ENCODE data around the gene UVRAG. TPM values are rescaled to one million over a fixed set of nuclear protein-coding genes. Genes with fewer than 3 reads are reported as not detected.

Gene UVRAG
- total and polyA plus RNA-seq, 9 donors: 10.1 to 26.7 (median 19.2) TPM

DNA sequence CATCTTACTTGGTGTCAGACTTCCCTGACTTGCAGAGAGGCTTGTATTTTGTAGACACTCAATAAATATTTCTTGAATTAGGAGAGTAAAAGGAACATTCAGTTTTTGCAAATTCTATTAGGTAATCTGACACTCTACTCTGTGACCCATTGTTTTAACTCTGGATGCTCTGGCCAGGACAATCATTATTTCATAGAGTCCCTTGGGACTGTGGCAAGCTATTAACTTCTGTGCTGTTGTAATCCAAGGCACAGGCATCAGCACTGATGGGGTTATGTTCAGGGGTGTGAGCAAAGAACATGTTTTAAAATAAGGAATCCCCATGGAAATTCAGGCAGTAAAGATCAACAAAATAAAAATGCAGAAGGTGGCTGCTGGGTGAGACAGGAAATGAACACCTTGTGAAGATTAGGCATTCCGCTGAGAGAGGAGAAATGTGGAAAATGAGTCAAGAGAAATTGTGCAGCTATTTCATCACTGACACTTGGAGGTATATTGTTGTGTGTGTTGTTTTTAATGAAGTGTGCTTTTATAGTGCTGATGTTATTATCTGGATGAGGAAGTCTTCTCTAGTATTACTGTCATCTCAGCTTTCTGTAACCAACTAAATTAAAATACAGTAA, 216.1 kb downstream of the UVRAG start:
- DNase-seq: no peak
- Histone ChIP-seq H3K9me3 (no peaks in the 10 kb centered on the region), H3K4me1 (ENCODE audit: insufficient read depth) (no peaks in the 10 kb centered on the region), H3K4me3 (no peak overlapping the region), H3K36me3 (no peaks in the 10 kb centered on the region), H3K27ac (no peak overlapping the region), H3K27me3 (no peaks in the 10 kb centered on the region)
- WGBS, 3 donors: 95 to 98% (median 96%) methylated on average over 1 of the region's 1 CpG
- intact Hi-C loops (cut with DNase I): no loop called here
- TF ChIP-seq EP300 (IDR thresholded peaks at IDR 0.05) (no peak), POLR2A (IDR thresholded peaks at IDR 0.05) (no peak)
- TF ChIP-seq, protein P1, sequence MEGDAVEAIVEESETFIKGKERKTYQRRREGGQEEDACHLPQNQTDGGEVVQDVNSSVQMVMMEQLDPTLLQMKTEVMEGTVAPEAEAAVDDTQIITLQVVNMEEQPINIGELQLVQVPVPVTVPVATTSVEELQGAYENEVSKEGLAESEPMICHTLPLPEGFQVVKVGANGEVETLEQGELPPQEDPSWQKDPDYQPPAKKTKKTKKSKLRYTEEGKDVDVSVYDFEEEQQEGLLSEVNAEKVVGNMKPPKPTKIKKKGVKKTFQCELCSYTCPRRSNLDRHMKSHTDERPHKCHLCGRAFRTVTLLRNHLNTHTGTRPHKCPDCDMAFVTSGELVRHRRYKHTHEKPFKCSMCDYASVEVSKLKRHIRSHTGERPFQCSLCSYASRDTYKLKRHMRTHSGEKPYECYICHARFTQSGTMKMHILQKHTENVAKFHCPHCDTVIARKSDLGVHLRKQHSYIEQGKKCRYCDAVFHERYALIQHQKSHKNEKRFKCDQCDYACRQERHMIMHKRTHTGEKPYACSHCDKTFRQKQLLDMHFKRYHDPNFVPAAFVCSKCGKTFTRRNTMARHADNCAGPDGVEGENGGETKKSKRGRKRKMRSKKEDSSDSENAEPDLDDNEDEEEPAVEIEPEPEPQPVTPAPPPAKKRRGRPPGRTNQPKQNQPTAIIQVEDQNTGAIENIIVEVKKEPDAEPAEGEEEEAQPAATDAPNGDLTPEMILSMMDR (IDR thresholded peaks at IDR 0.05): no peak

DNA sequence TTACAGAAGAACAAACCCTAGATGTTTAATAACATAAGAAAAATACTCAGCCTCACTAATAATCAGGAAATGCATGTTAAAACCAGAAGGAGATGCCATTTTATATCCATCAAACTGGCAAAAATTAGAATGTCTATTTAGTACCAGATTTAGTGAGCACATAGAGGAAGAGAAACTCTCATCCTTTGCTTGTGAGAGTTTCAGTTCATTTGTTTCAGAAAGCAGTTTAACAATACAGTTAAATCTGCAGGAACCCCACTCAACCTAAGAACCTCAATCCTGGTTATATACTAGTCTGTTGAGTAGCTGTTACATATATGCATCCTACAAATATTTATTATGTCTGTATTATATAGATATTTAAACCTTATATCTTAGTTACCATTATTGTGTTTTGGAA, 218.7 kb downstream of the UVRAG start:
- DNase-seq: no peak
- Histone ChIP-seq H3K4me3 (no peak overlapping the region), H3K27ac (no peak overlapping the region), H3K4me1 (ENCODE audit: insufficient read depth) (no peaks in the 10 kb centered on the region), H3K36me3 (no peaks in the 10 kb centered on the region), H3K27me3 (no peaks in the 10 kb centered on the region), H3K9me3 (no peaks in the 10 kb centered on the region)
- intact Hi-C loops (cut with DNase I): no loop called here
- TF ChIP-seq EP300 (IDR thresholded peaks at IDR 0.05) (no peak), POLR2A (IDR thresholded peaks at IDR 0.05) (no peak)
- TF ChIP-seq, protein P1 (IDR thresholded peaks at IDR 0.05): no peak

DNA sequence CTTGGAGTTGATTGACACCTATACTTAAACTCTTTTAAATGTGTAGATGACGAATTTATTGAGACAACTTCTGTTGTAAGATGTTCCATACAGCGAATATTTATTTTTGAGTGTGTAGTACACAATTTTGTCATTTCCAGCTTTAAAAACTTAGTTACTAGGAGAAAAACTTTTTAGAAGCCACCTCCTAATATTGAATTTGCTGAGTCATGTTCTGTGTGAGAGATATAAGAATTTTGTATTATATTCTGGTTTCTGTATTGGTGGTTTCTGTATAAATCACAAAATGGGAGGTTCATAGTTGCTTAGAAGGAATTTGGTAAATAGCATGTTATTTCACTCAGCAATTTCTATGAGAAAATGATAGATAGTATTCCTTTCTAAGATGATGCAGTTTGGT, 220.0 kb downstream of the UVRAG start:
- TF ChIP-seq, protein P1 (IDR thresholded peaks at IDR 0.05): no peak
- TF ChIP-seq POLR2A (IDR thresholded peaks at IDR 0.05): no peak
- TF ChIP-seq EP300 (IDR thresholded peaks at IDR 0.05): no peak
- 94 to 97% (median 95%) methylated on average over 2 of the region's 2 CpGs for WGBS, 3 donors

DNA sequence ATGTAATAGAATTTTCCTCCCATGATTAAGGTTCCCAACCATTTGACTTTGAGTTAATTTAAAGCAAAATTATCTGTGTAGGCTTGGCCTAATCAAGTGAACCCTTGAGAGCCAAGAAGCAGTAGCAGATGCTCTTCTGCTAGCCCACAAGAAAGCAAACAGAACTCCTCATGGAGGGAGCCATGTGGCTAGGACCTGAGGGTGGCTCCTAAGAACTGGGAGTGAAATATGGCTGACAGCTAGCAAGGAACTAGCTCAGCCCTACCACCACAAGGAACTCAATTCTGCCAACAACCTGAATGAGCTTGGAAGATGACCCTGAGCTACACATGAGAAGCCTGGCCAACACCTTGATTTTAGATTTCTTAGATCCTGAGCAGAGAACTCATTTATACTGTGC, 223.6 kb downstream of the UVRAG start:
- DNase-seq: no peak
- Histone ChIP-seq H3K36me3 (no peaks in the 10 kb centered on the region), H3K27ac (no peak overlapping the region), H3K9me3 (no peaks in the 10 kb centered on the region), H3K27me3 (no peaks in the 10 kb centered on the region), H3K4me1 (ENCODE audit: insufficient read depth) (no peaks in the 10 kb centered on the region), H3K4me3 (no peak overlapping the region)
- TF ChIP-seq, protein P1 (IDR thresholded peaks at IDR 0.05): no peak
- TF ChIP-seq POLR2A (IDR thresholded peaks at IDR 0.05): no peak
- no peak for TF ChIP-seq EP300 (IDR thresholded peaks at IDR 0.05)
- intact Hi-C loops (cut with DNase I): no loop called here

More for the DNA sequence above, 220.0 kb downstream of the UVRAG start:
- Histone ChIP-seq H3K27ac (no peak overlapping the region), H3K4me3 (no peak overlapping the region), H3K27me3 (no peaks in the 10 kb centered on the region), H3K36me3 (no peaks in the 10 kb centered on the region), H3K4me1 (ENCODE audit: insufficient read depth) (no peaks in the 10 kb centered on the region), H3K9me3 (no peaks in the 10 kb centered on the region)
- intact Hi-C loops (cut with DNase I): no loop called here
- no peak for DNase-seq

Measured in ovary (tissue), 9 donors.